Activated CD8-positive, alpha-beta T cell treated with anti-CD3 and anti-CD28 coated beads for 36 hours (primary cell): ENCODE measurements around the gene TDO2. TPM values are rescaled to one million over a fixed set of nuclear protein-coding genes. Genes with fewer than 3 reads are reported as not detected.

Source experiments
- ATAC-seq: fragments of 200-7000 bp; cut with Tn5 transposase; one replicate; pipeline ENCODE4 v1.10.0; 2021; ENCODE audit warnings: mild to moderate bottlenecking, moderate library complexity
- CTCF ChIA-PET: fragments of 350-600 bp; sonication (Branson Sonifier 250); formaldehyde crosslinking; loops from one replicate; lab custom pipeline; 2021; ENCODE audit warnings: antibody characterized with exemption; lab: Charles Lee
- POLR2A ChIA-PET: fragments of 350-600 bp; sonication (Branson Sonifier 250); formaldehyde crosslinking; loops from one replicate; lab custom pipeline; 2021; ENCODE audit warnings: antibody characterized with exemption; lab: Charles Lee
- DNase-seq: peaks from one replicate; pipeline ENCODE4 v3.0.0-alpha.2; 2020
- H3K27ac Mint-ChIP-seq: one replicate; pipeline ENCODE4 v1.8.0; 2021; ENCODE audit warnings: mild to moderate bottlenecking, mixed read lengths
- H3K27me3 Mint-ChIP-seq: one replicate; pipeline ENCODE4 v1.8.0; 2021; ENCODE audit warnings: mixed read lengths
- H3K36me3 Mint-ChIP-seq: one replicate; pipeline ENCODE4 v1.8.0; 2021; ENCODE audit warnings: low read depth, mixed read lengths
- H3K4me1 Mint-ChIP-seq: one replicate; pipeline ENCODE4 v1.8.0; 2021; ENCODE audit warnings: low read depth, mixed read lengths
- H3K4me3 Mint-ChIP-seq: one replicate; pipeline ENCODE4 v1.8.0; 2021; ENCODE audit warnings: mild to moderate bottlenecking, moderate library complexity, mixed read lengths
- H3K9me3 Mint-ChIP-seq: one replicate; pipeline ENCODE4 v1.8.0; 2021; ENCODE audit warnings: mixed read lengths
- CTCF ChIP-seq: fragments of 200-600 bp; IDR thresholded peaks from one replicate; pipeline ENCODE4 v1.8.0; 2022; ENCODE audit warnings: antibody characterized with exemption, mild to moderate bottlenecking
- intact Hi-C: fragments of 100-400 bp; cut with micrococcal nuclease; formaldehyde crosslinking; loops from one replicate; pipeline ENCODE4 v1.10.0; 2022
- total RNA-seq, 2 experiments: library from RNA; stranded (reverse); gene quantifications; one replicate each; pipeline ENCODE4 v1.2.3, GENCODE V29; 2021

The TDO2 gene
- not detected for total RNA-seq

- Mint-ChIP-seq H3K27me3 (peaks cover 10% of the 10 kb centered on the region), H3K4me3 (no peak within 1 kb of the TSS), H3K4me1 (peaks cover 6% of the 10 kb centered on the region), H3K9me3 (no peaks in the 10 kb centered on the region), H3K27ac (no peak within 1 kb of the TSS), H3K36me3 (no peaks in the 10 kb centered on the region)
- ChIA-PET POLR2A (no interaction called here), CTCF (no interaction called here)
- ATAC-seq (no peak), DNase-seq (no peak)
- TF ChIP-seq CTCF = no peak
- intact Hi-C loops = no loop called here
Observed at GRCh38 chr4:155903453-155903852, at the start of gene TDO2. TSS of gene TDO2 (plus strand) at chr4:155903696. CDS start at chr4:155903759, 63 bp downstream.

- TF ChIP-seq CTCF = no peak
- Mint-ChIP-seq H3K27me3 (peaks cover 9% of the 10 kb centered on the region), H3K9me3 (no peaks in the 10 kb centered on the region), H3K4me3 (no peak overlapping the region), H3K27ac (no peak overlapping the region), H3K4me1 (no peaks in the 10 kb centered on the region), H3K36me3 (no peaks in the 10 kb centered on the region)
- POLR2A ChIA-PET = no interaction called here
- ATAC-seq (no peak), DNase-seq (no peak)
- CTCF ChIA-PET = no interaction called here
- intact Hi-C loops = no loop called here
Observed at GRCh38 chr4:155854582-155855226, 48.8 kb upstream of the TDO2 start.

- Mint-ChIP-seq H3K4me1 (no peaks in the 10 kb centered on the region), H3K36me3 (no peaks in the 10 kb centered on the region), H3K27ac (no peak overlapping the region), H3K9me3 (no peaks in the 10 kb centered on the region), H3K27me3 (peaks cover 9% of the 10 kb centered on the region), H3K4me3 (no peak overlapping the region)
- TF ChIP-seq CTCF = no peak
- ChIA-PET POLR2A (no interaction called here), CTCF (interaction anchor here (1.5 kb wide), 1 partner anchor 97 kb away, joined by 4 read pairs; the partner anchor contains the start of gene CTSO)
- intact Hi-C loops = no loop called here
- ATAC-seq (no peak), DNase-seq (no peak)
Observed at GRCh38 chr4:155855897-155856296, 47.6 kb upstream of the TDO2 start.

GRCh38 chr4:155866177-155866576 lies 37.3 kb upstream of the TDO2 start, which contains the start of gene ASIC5:
TSS of gene ASIC5 (minus strand) at chr4:155866277. CDS start at chr4:155866226, 51 bp downstream.
- peaks cover 14% of the 10 kb centered on the region for H3K27me3 Mint-ChIP-seq
- ChIA-PET CTCF (no interaction called here), POLR2A (no interaction called here)
- H3K36me3 Mint-ChIP-seq = no peaks in the 10 kb centered on the region
- no peak within 1 kb of the TSS for H3K27ac Mint-ChIP-seq
- intact Hi-C loops = no loop called here
- H3K9me3 Mint-ChIP-seq = peaks cover 2% of the 10 kb centered on the region
- ATAC-seq (no peak), DNase-seq (no peak)
- no peak within 1 kb of the TSS for H3K4me3 Mint-ChIP-seq
- H3K4me1 Mint-ChIP-seq = no peaks in the 10 kb centered on the region
- no peak for TF ChIP-seq CTCF

GRCh38 chr4:155875878-155876277 lies 27.6 kb upstream of the TDO2 start:
- ChIA-PET CTCF (no interaction called here), POLR2A (no interaction called here)
- no peaks in the 10 kb centered on the region for H3K27me3 Mint-ChIP-seq
- no peaks in the 10 kb centered on the region for H3K4me1 Mint-ChIP-seq
- no peaks in the 10 kb centered on the region for H3K36me3 Mint-ChIP-seq
- H3K4me3 Mint-ChIP-seq = no peak overlapping the region
- no peaks in the 10 kb centered on the region for H3K9me3 Mint-ChIP-seq
- no peak for TF ChIP-seq CTCF
- ATAC-seq (no peak), DNase-seq (no peak)
- intact Hi-C loops = no loop called here
- no peak overlapping the region for H3K27ac Mint-ChIP-seq
